B cell (primary cell): ENCODE data around the gene IL4R. TPM values are rescaled to one million over a fixed set of nuclear protein-coding genes. Genes with fewer than 3 reads are reported as not detected.
A peak's percentile ranks its signal among the peaks of the same experiment; 100 is the strongest.

Experiments
- ATAC-seq: fragments of 200-7000 bp; cut with Tn5 transposase; one replicate; pipeline ENCODE4 v1.10.0; 2021; ENCODE audit warnings: low read depth, mild to moderate bottlenecking, moderate number of reproducible peaks, moderate library complexity
- CTCF ChIA-PET: fragments of 350-600 bp; sonication (Branson Sonifier 250); formaldehyde crosslinking; loops from one replicate; lab custom pipeline; 2021; ENCODE audit warnings: antibody characterized with exemption, inconsistent platforms; lab: Charles Lee
- POLR2A ChIA-PET: fragments of 350-600 bp; sonication (Branson Sonifier 250); formaldehyde crosslinking; loops from one replicate; lab custom pipeline; 2021; ENCODE audit warnings: antibody characterized with exemption; lab: Charles Lee
- DNase-seq: peaks from one replicate; pipeline ENCODE4 v3.0.0; 2013
- H2AFZ ChIP-seq: 2 replicates; pipeline ENCODE4 v1.6.1; 2012; ENCODE audit warnings: mild to moderate bottlenecking, low read depth, low read length; ENCODE audit not compliant: insufficient read depth, poor library complexity, severe bottlenecking
- H3K27ac ChIP-seq, 2 donors: 1 replicate in 1 of 2; 2 replicates in 1 of 2; pipeline ENCODE4 v1.5.1; 2012 to 2013; ENCODE audit warnings: low read length in 2 of 2, mild to moderate bottlenecking in 2 of 2, moderate library complexity in 1 of 2
- H3K27me3 ChIP-seq, 4 experiments: fragments of 200-600 bp in 1 of 4; sonication (generic) in 1 of 4; replicated peaks in 1 of 4; 1 replicate in 2 of 4; 2 replicates in 2 of 4; pipeline versions ENCODE4 v1.6.1 to v1.7.0; 2013 to 2016; ENCODE audit warnings: low read length in 3 of 4, mild to moderate bottlenecking in 2 of 4, mixed read lengths in 1 of 4, moderate library complexity in 1 of 4; ENCODE audit not compliant: insufficient read depth in 4 of 4, control insufficient read depth in 3 of 4; ENCODE audit errors: control extremely low read depth in 1 of 4
- H3K36me3 ChIP-seq, 2 experiments: replicated peaks in 1 of 2; 1 replicate in 1 of 2; 2 replicates in 1 of 2; pipeline versions ENCODE4 v1.6.1 to v1.7.1; 2013; ENCODE audit warnings: low read length in 1 of 2; ENCODE audit not compliant: insufficient read depth in 2 of 2, control insufficient read depth in 1 of 2; ENCODE audit errors: control extremely low read depth in 1 of 2, extremely low read depth in 1 of 2
- H3K4me1 ChIP-seq, 2 donors: fragments of 200-600 bp in 1 of 2; sonication (generic) in 1 of 2; 1 replicate in 1 of 2; 2 replicates in 1 of 2; pipeline versions ENCODE4 v1.5.1 to v1.6.1; 2013 to 2017; ENCODE audit warnings: low read length in 2 of 2; ENCODE audit not compliant: control insufficient read depth in 2 of 2, insufficient read depth in 2 of 2
- H3K4me2 ChIP-seq: replicated peaks from 2 replicates; pipeline ENCODE3; 2012; ENCODE audit warnings: mild to moderate bottlenecking, low read depth, low read length; ENCODE audit not compliant: poor library complexity, severe bottlenecking
- H3K4me3 ChIP-seq, 5 experiments: fragments of 200-600 bp in 1 of 5; sonication (generic) in 1 of 5; 1 replicate in 3 of 5; 2 replicates in 2 of 5; pipeline versions ENCODE4 v1.5.1 to v1.7.0; 2011 to 2016; ENCODE audit warnings: low read length in 4 of 5, mild to moderate bottlenecking in 4 of 5, low read depth in 2 of 5, control low read depth in 1 of 5, moderate library complexity in 1 of 5; ENCODE audit not compliant: insufficient read depth in 1 of 5; ENCODE audit errors: control extremely low read depth in 1 of 5, extremely low read depth in 1 of 5
- H3K79me2 ChIP-seq: fragments of 200-600 bp; sonication (generic); one replicate; pipeline ENCODE4 v1.6.0; 2016; ENCODE audit warnings: low read length; ENCODE audit not compliant: control insufficient read depth, insufficient read depth
- H3K9ac ChIP-seq: fragments of 200-600 bp; sonication (generic); 2 replicates; pipeline ENCODE4 v1.6.1; 2017; ENCODE audit warnings: mild to moderate bottlenecking, low read length, moderate library complexity
- H3K9me3 ChIP-seq, 3 donors: one replicate each; pipeline versions ENCODE4 v1.6.1 to v1.7.1; 2013; ENCODE audit warnings: low read length in 2 of 3; ENCODE audit not compliant: control insufficient read depth in 2 of 3, insufficient read depth in 1 of 3; ENCODE audit errors: control extremely low read depth in 1 of 3
- H4K20me1 ChIP-seq: 2 replicates; pipeline ENCODE4 v1.6.0; 2012; ENCODE audit warnings: mild to moderate bottlenecking, low read length; ENCODE audit not compliant: insufficient read depth, control insufficient read depth, poor library complexity, severe bottlenecking
- H3K27ac Mint-ChIP-seq: one replicate; pipeline ENCODE4 v1.8.0; 2021; ENCODE audit warnings: mixed read lengths
- H3K27me3 Mint-ChIP-seq: one replicate; pipeline ENCODE4 v1.8.0; 2021; ENCODE audit warnings: mixed read lengths
- H3K4me1 Mint-ChIP-seq: one replicate; pipeline ENCODE4 v1.8.0; 2021; ENCODE audit warnings: mixed read lengths
- H3K4me3 Mint-ChIP-seq: one replicate; pipeline ENCODE4 v1.8.0; 2021; ENCODE audit warnings: mixed read lengths
- H3K9me3 Mint-ChIP-seq: one replicate; pipeline ENCODE4 v1.8.0; 2022; ENCODE audit warnings: mixed read lengths; ENCODE audit not compliant: insufficient read depth
- EZH2 ChIP-seq: IDR thresholded peaks from 2 replicates; pipeline ENCODE4 v1.6.1; 2012; ENCODE audit warnings: borderline replicate concordance, low read depth, mild to moderate bottlenecking, moderate library complexity, low read length; ENCODE audit not compliant: insufficient read depth, poor library complexity, severe bottlenecking
- WGBS: methylation state at CpG from one replicate; pipeline ENCODE4 v1.1.5; 2013; ENCODE audit warnings: missing lambda C conversion rate; ENCODE audit not compliant: insufficient coverage; 5-methylcytosine and 5-hydroxymethylcytosine counted together
- intact Hi-C: fragments of 100-400 bp; cut with micrococcal nuclease; formaldehyde crosslinking; loops from one replicate; pipeline ENCODE4 v1.10.0; 2022
- polyA plus RNA-seq: library from polyadenylated mRNA; depleted of rRNA; stranded (reverse); fragments of >200 nt; gene quantifications from 2 replicates; pipeline ENCODE4 v1.2.3, GENCODE V29; 2012
- total RNA-seq, 2 donors: library from RNA; stranded (reverse); fragments of 120-200 nt in 1 of 2; gene quantifications; 1 replicate in 1 of 2; 2 replicates in 1 of 2; pipeline versions ENCODE4 v1.2.3 to v1.2.4, GENCODE V29; 2013 to 2022
- TF ChIP-seq, protein P1 (sequence below): fragments of 200-600 bp; IDR thresholded peaks from one replicate; pipeline ENCODE4 v1.8.0; 2022; ENCODE audit warnings: antibody characterized with exemption, mild to moderate bottlenecking

The IL4R gene
- total and polyA plus RNA-seq, 2 donors (not counting 1 experiment from before 2014, with no cell fraction given), result 311 to 966 TPM

DNA sequence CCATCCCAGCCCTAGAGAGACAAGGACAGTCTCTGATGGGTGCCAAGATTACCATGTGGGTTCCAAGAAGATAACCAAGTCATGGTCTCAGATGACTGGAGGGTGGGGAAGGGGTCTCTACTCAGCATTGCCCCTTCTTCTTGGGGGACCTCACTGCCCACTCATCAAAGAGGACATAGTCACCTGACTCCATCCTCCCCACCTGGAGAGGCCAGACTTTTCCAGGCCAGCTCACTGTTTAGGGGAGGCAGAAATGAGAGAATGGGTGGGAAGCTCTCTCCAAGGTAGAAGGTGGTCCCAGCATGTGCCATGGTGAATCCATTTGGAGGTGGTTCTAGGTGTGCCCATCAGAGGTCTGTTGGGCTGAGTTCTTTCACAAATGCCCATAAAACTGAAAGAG is 67.5 kb downstream of the IL4R start:
- H3K36me3 ChIP-seq, result no peaks in the 10 kb centered on the region
- no peak overlapping the region for H3K4me2 ChIP-seq
- H4K20me1 ChIP-seq, result no peaks in the 10 kb centered on the region
- Mint-ChIP-seq H3K27ac (no peak overlapping the region), H3K4me3 (no peak overlapping the region), H3K9me3 (no peaks in the 10 kb centered on the region), H3K27me3 (no peaks in the 10 kb centered on the region), H3K4me1 (peaks cover 63% of the 10 kb centered on the region)
- DNase-seq (no peak), ATAC-seq (no peak)
- H3K27me3 ChIP-seq, result no peaks in the 10 kb centered on the region
- H3K79me2 ChIP-seq, result no peaks in the 10 kb centered on the region
- TF ChIP-seq EZH2, result no peak
- TF ChIP-seq, protein P1, sequence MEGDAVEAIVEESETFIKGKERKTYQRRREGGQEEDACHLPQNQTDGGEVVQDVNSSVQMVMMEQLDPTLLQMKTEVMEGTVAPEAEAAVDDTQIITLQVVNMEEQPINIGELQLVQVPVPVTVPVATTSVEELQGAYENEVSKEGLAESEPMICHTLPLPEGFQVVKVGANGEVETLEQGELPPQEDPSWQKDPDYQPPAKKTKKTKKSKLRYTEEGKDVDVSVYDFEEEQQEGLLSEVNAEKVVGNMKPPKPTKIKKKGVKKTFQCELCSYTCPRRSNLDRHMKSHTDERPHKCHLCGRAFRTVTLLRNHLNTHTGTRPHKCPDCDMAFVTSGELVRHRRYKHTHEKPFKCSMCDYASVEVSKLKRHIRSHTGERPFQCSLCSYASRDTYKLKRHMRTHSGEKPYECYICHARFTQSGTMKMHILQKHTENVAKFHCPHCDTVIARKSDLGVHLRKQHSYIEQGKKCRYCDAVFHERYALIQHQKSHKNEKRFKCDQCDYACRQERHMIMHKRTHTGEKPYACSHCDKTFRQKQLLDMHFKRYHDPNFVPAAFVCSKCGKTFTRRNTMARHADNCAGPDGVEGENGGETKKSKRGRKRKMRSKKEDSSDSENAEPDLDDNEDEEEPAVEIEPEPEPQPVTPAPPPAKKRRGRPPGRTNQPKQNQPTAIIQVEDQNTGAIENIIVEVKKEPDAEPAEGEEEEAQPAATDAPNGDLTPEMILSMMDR, result no peak
- intact Hi-C loops, result no loop called here
- no peak overlapping the region for H2AFZ ChIP-seq
- H3K9ac ChIP-seq, result no peak overlapping the region
- H3K4me3 ChIP-seq, result no peak overlapping the region
- H3K4me1 ChIP-seq, result peaks cover 56 to 77% of the 10 kb centered on the region in 2 donors
- ChIA-PET POLR2A (interaction anchor here (1.3 to 1.6 kb wide), 2 partner anchors 20 to 27 kb away, joined by 3 read pairs; no protein-coding TSS in a partner anchor), CTCF (interaction anchor here (0.9 to 1.1 kb wide), 2 partner anchors 11 to 14 kb away, joined by 3 read pairs; no protein-coding TSS in a partner anchor)
- H3K9me3 ChIP-seq, result peaks cover 0 to 43% (median 4%) of the 10 kb centered on the region in 3 donors
- H3K27ac ChIP-seq, result no peak overlapping the region

GRCh38 chr16:27381974-27382855 is 68.4 kb downstream of the IL4R start:
- 88% methylated on average over 10 of the region's 10 CpGs for WGBS
- ChIA-PET CTCF (interaction anchor here (1.1 kb wide), 1 partner anchor 10 kb away, joined by 3 read pairs; no protein-coding TSS in a partner anchor), POLR2A (interaction anchor here (1.3 to 1.6 kb wide), 2 partner anchors 19 to 26 kb away, joined by 3 read pairs; no protein-coding TSS in a partner anchor)
- Histone ChIP-seq H3K27ac (no peak overlapping the region), H3K27me3 (no peaks in the 10 kb centered on the region), H3K79me2 (no peaks in the 10 kb centered on the region), H2AFZ (no peak overlapping the region), H3K4me3 (no peak overlapping the region), H4K20me1 (no peaks in the 10 kb centered on the region), H3K36me3 (no peaks in the 10 kb centered on the region), H3K9ac (no peak overlapping the region), H3K4me2 (no peak overlapping the region), H3K4me1 (peaks cover 47 to 67% of the 10 kb centered on the region in 2 donors), H3K9me3 (peaks cover 0 to 43% (median 7%) of the 10 kb centered on the region in 3 donors)
- intact Hi-C loops, result no loop called here
- DNase-seq (peak; percentile 73), ATAC-seq (peak; percentile 17)
- Mint-ChIP-seq H3K27ac (peak overlapping the region; percentile 43), H3K4me1 (peaks cover 58% of the 10 kb centered on the region), H3K9me3 (no peaks in the 10 kb centered on the region), H3K27me3 (no peaks in the 10 kb centered on the region), H3K4me3 (no peak overlapping the region)
- TF ChIP-seq, protein P1, result no peak
- no peak for TF ChIP-seq EZH2
